GM19452 (cell line): ENCODE results near the gene SMARCC2.
"Not testable (repeated sequence)": the region's sequence is repeated elsewhere in the genome, so short reads cannot be mapped to it uniquely, and the experiment has no call there.

Source experiments
- ATAC-seq: cut with Tn5 transposase; IDR thresholded peaks from one replicate; pipeline ENCODE4 v1.9.1; 2021; ENCODE audit not compliant: unreplicated experiment

Gene SMARCC2

DNA sequence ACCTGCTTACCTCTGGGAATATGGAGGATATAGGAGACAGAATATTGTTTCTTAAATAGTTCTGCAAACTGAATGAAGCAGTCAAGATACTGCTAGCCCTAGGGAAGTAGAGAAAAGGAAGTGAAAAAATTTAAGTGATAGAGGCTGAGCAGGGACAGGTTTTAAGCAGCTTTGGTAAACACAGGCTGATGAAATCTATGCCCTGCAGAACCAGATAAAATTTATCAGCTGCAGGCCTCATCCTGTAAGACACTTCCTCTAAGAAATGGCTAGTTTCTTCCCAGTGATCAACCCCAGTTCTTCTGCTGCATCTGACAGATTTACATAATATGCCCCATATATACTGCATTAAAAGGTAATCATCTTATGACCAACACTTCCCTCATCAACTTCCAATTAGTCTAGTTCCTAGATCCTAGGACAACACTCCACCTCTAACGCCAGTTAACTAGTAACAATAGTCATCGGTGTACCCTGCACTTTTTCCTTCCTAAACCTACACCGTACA lies 62.5 kb downstream of the SMARCC2 start:
- ATAC-seq: no peak

GRCh38 chr12:56124133-56124532 lies 65.2 kb downstream of the SMARCC2 start:
- no peak for ATAC-seq

GRCh38 chr12:56122637-56123036 lies 66.6 kb downstream of the SMARCC2 start:
- ATAC-seq: no peak

DNA sequence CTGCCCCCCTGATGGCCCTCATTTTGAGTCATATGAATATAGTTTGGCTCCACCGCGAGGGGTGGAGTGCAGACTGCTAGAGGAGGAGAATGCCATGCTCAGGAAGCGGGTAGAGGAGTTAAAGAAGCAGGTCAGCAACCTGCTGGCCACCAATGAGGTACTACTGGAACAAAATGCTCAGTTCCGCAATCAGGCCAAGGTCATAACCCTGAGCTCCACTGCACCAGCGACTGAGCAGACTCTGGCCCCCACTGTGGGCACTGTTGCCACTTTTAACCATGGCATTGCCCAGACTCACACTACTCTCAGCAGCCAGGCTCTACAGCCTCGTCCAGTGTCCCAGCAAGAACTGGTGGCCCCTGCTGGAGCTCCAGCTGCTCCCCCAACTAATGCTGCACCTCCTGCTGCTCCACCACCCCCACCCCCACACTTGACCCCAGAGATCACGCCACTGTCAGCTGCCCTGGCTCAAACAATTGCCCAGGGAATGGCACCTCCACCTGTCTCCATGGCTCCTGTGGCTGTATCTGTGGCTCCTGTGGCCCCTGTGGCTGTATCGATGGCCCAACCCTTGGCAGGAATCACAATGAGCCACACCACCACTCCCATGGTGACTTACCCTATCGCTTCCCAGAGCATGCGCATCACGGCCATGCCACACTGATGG lies 67.9 kb downstream of the SMARCC2 start:
- no peak for ATAC-seq

GRCh38 chr12:56120158-56120846 lies 69.0 kb downstream of the SMARCC2 start:
- no peak for ATAC-seq

DNA sequence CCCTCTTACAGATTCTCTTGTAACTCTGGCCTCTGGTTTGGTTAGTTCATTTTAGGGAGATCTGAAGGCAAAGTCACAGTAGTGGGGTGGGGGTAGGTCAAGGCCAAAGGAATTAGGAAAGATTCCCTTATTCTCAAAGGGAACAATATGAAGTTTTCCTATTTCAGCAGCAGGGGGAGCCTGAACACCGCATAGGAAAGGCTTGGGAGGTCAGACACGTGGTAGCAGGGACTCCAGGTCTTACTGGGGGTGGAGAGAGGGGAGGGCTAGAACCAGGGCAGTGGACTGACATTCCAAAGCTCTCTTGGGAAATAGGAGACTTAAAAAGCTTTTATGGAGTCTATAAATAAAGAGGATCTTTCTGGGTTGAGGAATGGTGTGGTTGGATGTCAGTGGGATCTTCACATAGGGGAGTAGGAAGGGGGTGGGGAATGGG lies 69.9 kb downstream of the SMARCC2 start:
- ATAC-seq: no peak

- no peak for ATAC-seq
These were observed 70.5 kb downstream of the SMARCC2 start for GRCh38 chr12:56118688-56119357.

GRCh38 chr12:56117778-56118687 lies 71.2 kb downstream of the SMARCC2 start, which contains the start of gene ZC3H10:
ZC3H10 (plus strand) TSS chr12:56118266; CDS start chr12:56120563, 2,297 bp downstream.
- ATAC-seq: peak; percentile 77

GRCh38 chr12:56117082-56117706 lies 72.1 kb downstream of the SMARCC2 start:
- not testable (repeated sequence) for ATAC-seq

GRCh38 chr12:56116267-56117081 lies 72.8 kb downstream of the SMARCC2 start, which contains the start of gene RPL41:
RPL41 (plus strand) TSS chr12:56116633.
- ATAC-seq: peak; percentile 46

DNA sequence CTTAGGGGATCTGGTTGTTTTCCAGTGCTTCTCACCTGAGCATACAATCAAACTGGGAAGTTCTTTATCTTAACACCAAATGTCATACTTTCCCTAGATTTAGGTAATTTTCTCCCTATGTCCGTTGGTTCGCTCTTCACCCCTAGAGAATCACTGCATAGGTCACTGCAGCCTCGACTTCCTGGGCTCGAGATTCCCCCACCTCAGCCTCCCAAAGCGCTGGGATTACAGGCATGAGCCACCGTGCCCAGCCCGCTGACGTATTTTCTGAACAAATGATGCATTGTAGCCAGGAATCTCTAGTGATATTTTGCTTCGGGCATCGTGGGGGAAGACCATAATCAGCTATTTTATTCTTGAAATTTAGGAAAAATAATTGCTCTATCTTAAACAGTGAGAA lies 74.0 kb downstream of the SMARCC2 start:
- no peak for ATAC-seq

- ATAC-seq: no peak
These were observed 75.2 kb downstream of the SMARCC2 start for GRCh38 chr12:56114084-56114483.
